ENCODE data around the gene LHX3. TPM values are rescaled to one million over a fixed set of nuclear protein-coding genes. Genes with fewer than 3 reads are reported as not detected.

Gene LHX3
- total RNA-seq, 6 experiments from 2014 or later = not detected

- H3K27me3 ChIP-seq = peaks cover 25 to 35% of the 10 kb centered on the region in 2 donors
- no peak for ATAC-seq
- H3K27ac ChIP-seq = no peak overlapping the region
- H3K4me3 ChIP-seq = no peak overlapping the region
- no peaks in the 10 kb centered on the region for H3K4me1 ChIP-seq
- WGBS (ENCODE audit: insufficient coverage, low coverage, low lambda C conversion rate, missing lambda C conversion rate) = 6% methylated on average over 11 of the region's 18 CpGs
- no peaks in the 10 kb centered on the region for H3K36me3 ChIP-seq
- H3K9me3 ChIP-seq = no peaks in the 10 kb centered on the region
- intact Hi-C loops (cut with DNase I) = no loop called here
- DNase-seq = no peak
- TF ChIP-seq, protein P1, sequence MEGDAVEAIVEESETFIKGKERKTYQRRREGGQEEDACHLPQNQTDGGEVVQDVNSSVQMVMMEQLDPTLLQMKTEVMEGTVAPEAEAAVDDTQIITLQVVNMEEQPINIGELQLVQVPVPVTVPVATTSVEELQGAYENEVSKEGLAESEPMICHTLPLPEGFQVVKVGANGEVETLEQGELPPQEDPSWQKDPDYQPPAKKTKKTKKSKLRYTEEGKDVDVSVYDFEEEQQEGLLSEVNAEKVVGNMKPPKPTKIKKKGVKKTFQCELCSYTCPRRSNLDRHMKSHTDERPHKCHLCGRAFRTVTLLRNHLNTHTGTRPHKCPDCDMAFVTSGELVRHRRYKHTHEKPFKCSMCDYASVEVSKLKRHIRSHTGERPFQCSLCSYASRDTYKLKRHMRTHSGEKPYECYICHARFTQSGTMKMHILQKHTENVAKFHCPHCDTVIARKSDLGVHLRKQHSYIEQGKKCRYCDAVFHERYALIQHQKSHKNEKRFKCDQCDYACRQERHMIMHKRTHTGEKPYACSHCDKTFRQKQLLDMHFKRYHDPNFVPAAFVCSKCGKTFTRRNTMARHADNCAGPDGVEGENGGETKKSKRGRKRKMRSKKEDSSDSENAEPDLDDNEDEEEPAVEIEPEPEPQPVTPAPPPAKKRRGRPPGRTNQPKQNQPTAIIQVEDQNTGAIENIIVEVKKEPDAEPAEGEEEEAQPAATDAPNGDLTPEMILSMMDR (IDR thresholded peaks at IDR 0.05) = no peak
- TF ChIP-seq POLR2A (IDR thresholded peaks at IDR 0.05) = no peak
Observed at GRCh38 chr9:136197930-136198604, 6.9 kb downstream of the LHX3 start.

GRCh38 chr9:136197084-136197875, 7.6 kb downstream of the LHX3 start:
- TF ChIP-seq, protein P1 (IDR thresholded peaks at IDR 0.05) = no peak
- TF ChIP-seq POLR2A (IDR thresholded peaks at IDR 0.05) = no peak

GRCh38 chr9:136196404-136197083, 8.4 kb downstream of the LHX3 start:
- no peak for DNase-seq
- TF ChIP-seq, protein P1 (IDR thresholded peaks at IDR 0.05) = no peak
- no peak for TF ChIP-seq POLR2A (IDR thresholded peaks at IDR 0.05)
- WGBS (ENCODE audit: insufficient coverage, low coverage, low lambda C conversion rate, missing lambda C conversion rate) = 0% methylated on average over 5 of the region's 16 CpGs
- ATAC-seq = no peak
- peaks cover 25 to 40% of the 10 kb centered on the region in 2 donors for H3K27me3 ChIP-seq
- H3K36me3 ChIP-seq = no peaks in the 10 kb centered on the region
- H3K4me1 ChIP-seq = no peaks in the 10 kb centered on the region
- no peak overlapping the region for H3K4me3 ChIP-seq
- intact Hi-C loops (cut with DNase I) = no loop called here
- no peaks in the 10 kb centered on the region for H3K9me3 ChIP-seq
- no peak overlapping the region for H3K27ac ChIP-seq

More at GRCh38 chr9:136197084-136197875, 7.6 kb downstream of the LHX3 start:
- no peak for ATAC-seq
- Histone ChIP-seq H3K9me3 (no peaks in the 10 kb centered on the region), H3K4me3 (no peak overlapping the region), H3K4me1 (no peaks in the 10 kb centered on the region), H3K36me3 (no peaks in the 10 kb centered on the region), H3K27ac (no peak overlapping the region), H3K27me3 (peaks cover 25 to 40% of the 10 kb centered on the region in 2 donors)
- no peak for DNase-seq
- intact Hi-C loops (cut with DNase I) = no loop called here
- 6% methylated on average over 6 of the region's 35 CpGs for WGBS (ENCODE audit: insufficient coverage, low coverage, low lambda C conversion rate, missing lambda C conversion rate)

- intact Hi-C loops (cut with DNase I) = no loop called here
- Histone ChIP-seq H3K27me3 (peaks cover 10 to 36% of the 10 kb centered on the region in 2 donors), H3K36me3 (no peaks in the 10 kb centered on the region), H3K4me3 (no peak overlapping the region), H3K4me1 (no peaks in the 10 kb centered on the region), H3K9me3 (no peaks in the 10 kb centered on the region), H3K27ac (no peak overlapping the region)
- ATAC-seq (no peak), DNase-seq (no peak)
- TF ChIP-seq POLR2A (IDR thresholded peaks at IDR 0.05) = no peak
- TF ChIP-seq, protein P1 (IDR thresholded peaks at IDR 0.05) = no peak
- WGBS (ENCODE audit: insufficient coverage, low coverage, low lambda C conversion rate, missing lambda C conversion rate) = 7% methylated on average over 4 of the region's 5 CpGs
Observed at GRCh38 chr9:136194540-136194939, 10.4 kb downstream of the LHX3 start.
